SU-DHL-6 (cell line): ENCODE data around the gene SRA1.

Experiments
- CTCF ChIP-seq: fragments of 200-600 bp; sonication (generic); IDR thresholded peaks from one replicate; pipeline ENCODE4 v1.5.1; 2017; ENCODE audit warnings: antibody characterized with exemption, mild to moderate bottlenecking, low read length, moderate library complexity; ENCODE audit not compliant: insufficient read depth, poor library complexity, severe bottlenecking
- EZH2phosphoT487 ChIP-seq: fragments of 200-600 bp; sonication (generic), shearing (Covaris generic); conservative IDR thresholded peaks from 2 replicates; pipeline ENCODE4 v1.6.1; 2018; ENCODE audit warnings: mild to moderate bottlenecking, antibody characterized with exemption, low read length, moderate library complexity, mixed read lengths

GRCh38 chr5:140548300-140548688, 9.0 kb downstream of the SRA1 start:
- no peak for TF ChIP-seq CTCF
- TF ChIP-seq EZH2phosphoT487, result no peak
